Heart left ventricle (tissue), 13 donors: Measurements from ENCODE around the gene PCSK5.

Experiments used
- POLR2A ChIP-seq, 2 donors: fragments of 450-650 bp; IDR thresholded peaks; one replicate each; pipeline ENCODE4 v1.6.1; 2017; ENCODE audit warnings: antibody characterized with exemption in 2 of 2, mild to moderate bottlenecking in 2 of 2, moderate library complexity in 2 of 2
- TF ChIP-seq, protein P1 (sequence below), 12 donors: fragments of 200-600 bp; sonication (generic) in 4 of 12; IDR thresholded peaks; one replicate each; pipeline versions ENCODE4 v1.5.0 to v1.8.0; 2018 to 2022; ENCODE audit warnings: antibody characterized with exemption in 12 of 12, mild to moderate bottlenecking in 5 of 12
- donor health status: ischemic (EF 13 %, LVEDD 7.1; RV severe dilation, severe dysfunction).
- donor health status: DM: no; HTN: yes; CAD: no.
- donor health status: DM: no; HTN: no; CAD: no.
- donor health status: ischemic (EF 25% LVEDD 6.9; RV normal size, moderate dysfunction).
- donor health status: ischemic (EF 25% LVEDD 5.7; RV mildly dilated, moderate dysfunction).
- donor health status: ischemic (EF 35%, LVEDD 5.7; RV mildly dilated, moderate dysfunction).
- donor health status: nonischemic (EF 11% LVEDD 7.7; RV severe dilation, severe dysfunction).
- donor health status: DM: yes; HTN: yes; CAD: no.
- donor health status: PGD.
- donor health status: ischemic (EF 29% LVEDD 5.4; RV normal size, mild dysfunction).
- donor health status: nonischemic (EF 23%, LVEDD 6.1; RV moderate dilation, normal function).

DNA sequence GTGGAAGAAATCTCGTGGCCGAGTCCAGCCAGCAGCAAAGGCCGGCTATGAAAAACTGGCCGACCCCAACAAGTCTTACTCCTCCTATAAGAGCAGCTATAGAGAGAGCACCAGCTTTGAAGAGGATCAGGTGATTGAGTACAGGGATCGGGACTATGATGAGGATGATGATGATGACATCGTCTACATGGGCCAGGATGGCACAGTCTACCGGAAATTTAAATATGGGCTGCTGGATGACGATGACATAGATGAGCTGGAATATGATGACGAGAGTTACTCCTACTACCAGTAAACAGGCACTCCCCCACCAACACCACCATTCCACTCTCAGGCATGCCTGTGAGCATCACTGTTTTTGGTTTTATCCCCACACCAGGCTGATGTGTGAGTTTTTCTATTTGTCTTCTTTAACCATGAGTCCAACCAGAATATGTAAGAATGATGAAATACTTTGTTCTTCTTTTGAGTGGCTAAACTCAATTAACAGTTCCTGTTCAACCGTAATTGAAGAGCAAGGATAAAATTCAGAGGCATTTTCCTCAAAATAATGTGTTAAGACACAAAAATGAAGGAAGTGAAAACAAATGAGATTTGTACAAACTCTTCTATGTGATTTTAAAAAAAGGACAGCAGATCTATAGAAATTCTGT, 468.3 kb downstream of the PCSK5 start:
- TF ChIP-seq POLR2A (IDR thresholded peaks at IDR 0.05): no peak
- TF ChIP-seq, protein P1, sequence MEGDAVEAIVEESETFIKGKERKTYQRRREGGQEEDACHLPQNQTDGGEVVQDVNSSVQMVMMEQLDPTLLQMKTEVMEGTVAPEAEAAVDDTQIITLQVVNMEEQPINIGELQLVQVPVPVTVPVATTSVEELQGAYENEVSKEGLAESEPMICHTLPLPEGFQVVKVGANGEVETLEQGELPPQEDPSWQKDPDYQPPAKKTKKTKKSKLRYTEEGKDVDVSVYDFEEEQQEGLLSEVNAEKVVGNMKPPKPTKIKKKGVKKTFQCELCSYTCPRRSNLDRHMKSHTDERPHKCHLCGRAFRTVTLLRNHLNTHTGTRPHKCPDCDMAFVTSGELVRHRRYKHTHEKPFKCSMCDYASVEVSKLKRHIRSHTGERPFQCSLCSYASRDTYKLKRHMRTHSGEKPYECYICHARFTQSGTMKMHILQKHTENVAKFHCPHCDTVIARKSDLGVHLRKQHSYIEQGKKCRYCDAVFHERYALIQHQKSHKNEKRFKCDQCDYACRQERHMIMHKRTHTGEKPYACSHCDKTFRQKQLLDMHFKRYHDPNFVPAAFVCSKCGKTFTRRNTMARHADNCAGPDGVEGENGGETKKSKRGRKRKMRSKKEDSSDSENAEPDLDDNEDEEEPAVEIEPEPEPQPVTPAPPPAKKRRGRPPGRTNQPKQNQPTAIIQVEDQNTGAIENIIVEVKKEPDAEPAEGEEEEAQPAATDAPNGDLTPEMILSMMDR (IDR thresholded peaks at IDR 0.05): no peak
